ENCODE results near the gene ANGPTL8. TPM values are rescaled to one million over a fixed set of nuclear protein-coding genes. Genes with fewer than 3 reads are reported as not detected.
A peak's percentile ranks its signal among the peaks of the same experiment; 100 is the strongest.

Gene ANGPTL8
- total and polyA plus RNA-seq, 4 donors: 32.4 to 107 (median 67.6) TPM

DNA sequence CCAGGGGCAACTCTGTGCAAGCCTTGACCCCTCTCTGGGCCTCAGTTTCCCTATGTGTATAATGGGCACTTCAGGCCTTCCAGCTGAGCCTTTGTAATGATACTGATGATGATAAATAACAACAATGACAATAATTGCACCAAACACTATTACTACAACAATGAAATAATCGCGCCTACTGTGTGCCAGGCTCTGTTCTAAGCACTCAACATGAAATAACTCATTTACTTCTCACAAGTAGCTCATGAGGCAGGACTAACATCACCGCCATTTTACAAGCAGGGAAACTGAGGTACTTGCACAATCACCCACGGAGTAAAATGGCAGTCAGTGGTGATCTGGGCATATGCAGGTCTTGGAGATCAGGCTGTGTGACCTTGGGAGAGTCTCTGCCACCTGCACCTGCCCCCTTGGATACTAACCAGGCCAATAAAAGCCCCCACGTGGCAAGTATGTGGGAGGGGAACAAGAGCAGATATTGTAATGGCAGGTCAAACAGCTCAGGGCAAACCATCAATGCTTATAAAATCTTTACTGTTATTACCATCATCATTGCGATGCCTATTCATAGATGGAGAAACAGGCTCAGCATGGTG lies 540 bp upstream of the ANGPTL8 start:
- no peak for DNase-seq (ENCODE audit: low spot score)
- Histone ChIP-seq H3K36me3 (ENCODE audit: control insufficient read depth in 4 of 4, insufficient read depth in 3 of 4, low read depth in 1 of 4, low read length in 3 of 4) (peaks cover 0 to 6% (median 3%) of the 10 kb centered on the region in 4 donors), H3K27ac (ENCODE audit: low read depth in 1 of 2, low read length in 2 of 2) (peak overlapping the region; percentile 90 to 97), H3K9ac (ENCODE audit: low read depth in 1 of 2, low read length in 2 of 2) (no peak overlapping the region), H3K9me3 (ENCODE audit: control insufficient read depth in 4 of 4, low read length in 3 of 4) (no peaks in the 10 kb centered on the region), H3K27me3 (ENCODE audit: control insufficient read depth in 4 of 4, insufficient read depth in 4 of 4, low read length in 3 of 4) (no peaks in the 10 kb centered on the region), H3K4me1 (ENCODE audit: control insufficient read depth in 4 of 4, insufficient read depth in 4 of 4, low read length in 3 of 4) (peaks cover 12 to 66% (median 46%) of the 10 kb centered on the region in 4 donors), H3K4me3 (ENCODE audit: low read depth in 1 of 3, low read length in 3 of 3) (peak overlapping the region in 1 of 3 donors; percentile 9)
- 57% methylated on average over 6 of the region's 6 CpGs for WGBS
- no peak for TF ChIP-seq RXRA (IDR thresholded peaks at IDR 0.05)
- TF ChIP-seq YY1 (IDR thresholded peaks at IDR 0.05): no peak
- TF ChIP-seq, protein P1, sequence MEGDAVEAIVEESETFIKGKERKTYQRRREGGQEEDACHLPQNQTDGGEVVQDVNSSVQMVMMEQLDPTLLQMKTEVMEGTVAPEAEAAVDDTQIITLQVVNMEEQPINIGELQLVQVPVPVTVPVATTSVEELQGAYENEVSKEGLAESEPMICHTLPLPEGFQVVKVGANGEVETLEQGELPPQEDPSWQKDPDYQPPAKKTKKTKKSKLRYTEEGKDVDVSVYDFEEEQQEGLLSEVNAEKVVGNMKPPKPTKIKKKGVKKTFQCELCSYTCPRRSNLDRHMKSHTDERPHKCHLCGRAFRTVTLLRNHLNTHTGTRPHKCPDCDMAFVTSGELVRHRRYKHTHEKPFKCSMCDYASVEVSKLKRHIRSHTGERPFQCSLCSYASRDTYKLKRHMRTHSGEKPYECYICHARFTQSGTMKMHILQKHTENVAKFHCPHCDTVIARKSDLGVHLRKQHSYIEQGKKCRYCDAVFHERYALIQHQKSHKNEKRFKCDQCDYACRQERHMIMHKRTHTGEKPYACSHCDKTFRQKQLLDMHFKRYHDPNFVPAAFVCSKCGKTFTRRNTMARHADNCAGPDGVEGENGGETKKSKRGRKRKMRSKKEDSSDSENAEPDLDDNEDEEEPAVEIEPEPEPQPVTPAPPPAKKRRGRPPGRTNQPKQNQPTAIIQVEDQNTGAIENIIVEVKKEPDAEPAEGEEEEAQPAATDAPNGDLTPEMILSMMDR (IDR thresholded peaks at IDR 0.05; ENCODE audit: low read depth, low read length, missing input control): no peak
- TF ChIP-seq NR2F2 (IDR thresholded peaks at IDR 0.05): no peak
- no peak for TF ChIP-seq HNF4G (IDR thresholded peaks at IDR 0.05)
- TF ChIP-seq HNF4A (conservative IDR thresholded peaks at IDR 0.05): no peak
- TF ChIP-seq, protein P2, sequence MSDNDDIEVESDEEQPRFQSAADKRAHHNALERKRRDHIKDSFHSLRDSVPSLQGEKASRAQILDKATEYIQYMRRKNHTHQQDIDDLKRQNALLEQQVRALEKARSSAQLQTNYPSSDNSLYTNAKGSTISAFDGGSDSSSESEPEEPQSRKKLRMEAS (IDR thresholded peaks at IDR 0.05): no peak
- TF ChIP-seq, protein P3, sequence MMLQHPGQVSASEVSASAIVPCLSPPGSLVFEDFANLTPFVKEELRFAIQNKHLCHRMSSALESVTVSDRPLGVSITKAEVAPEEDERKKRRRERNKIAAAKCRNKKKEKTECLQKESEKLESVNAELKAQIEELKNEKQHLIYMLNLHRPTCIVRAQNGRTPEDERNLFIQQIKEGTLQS (IDR thresholded peaks at IDR 0.05): no peak
- TF ChIP-seq EGR1 (IDR thresholded peaks at IDR 0.05; ENCODE audit: low read depth in 2 of 2): no peak
- TF ChIP-seq, protein P4, sequence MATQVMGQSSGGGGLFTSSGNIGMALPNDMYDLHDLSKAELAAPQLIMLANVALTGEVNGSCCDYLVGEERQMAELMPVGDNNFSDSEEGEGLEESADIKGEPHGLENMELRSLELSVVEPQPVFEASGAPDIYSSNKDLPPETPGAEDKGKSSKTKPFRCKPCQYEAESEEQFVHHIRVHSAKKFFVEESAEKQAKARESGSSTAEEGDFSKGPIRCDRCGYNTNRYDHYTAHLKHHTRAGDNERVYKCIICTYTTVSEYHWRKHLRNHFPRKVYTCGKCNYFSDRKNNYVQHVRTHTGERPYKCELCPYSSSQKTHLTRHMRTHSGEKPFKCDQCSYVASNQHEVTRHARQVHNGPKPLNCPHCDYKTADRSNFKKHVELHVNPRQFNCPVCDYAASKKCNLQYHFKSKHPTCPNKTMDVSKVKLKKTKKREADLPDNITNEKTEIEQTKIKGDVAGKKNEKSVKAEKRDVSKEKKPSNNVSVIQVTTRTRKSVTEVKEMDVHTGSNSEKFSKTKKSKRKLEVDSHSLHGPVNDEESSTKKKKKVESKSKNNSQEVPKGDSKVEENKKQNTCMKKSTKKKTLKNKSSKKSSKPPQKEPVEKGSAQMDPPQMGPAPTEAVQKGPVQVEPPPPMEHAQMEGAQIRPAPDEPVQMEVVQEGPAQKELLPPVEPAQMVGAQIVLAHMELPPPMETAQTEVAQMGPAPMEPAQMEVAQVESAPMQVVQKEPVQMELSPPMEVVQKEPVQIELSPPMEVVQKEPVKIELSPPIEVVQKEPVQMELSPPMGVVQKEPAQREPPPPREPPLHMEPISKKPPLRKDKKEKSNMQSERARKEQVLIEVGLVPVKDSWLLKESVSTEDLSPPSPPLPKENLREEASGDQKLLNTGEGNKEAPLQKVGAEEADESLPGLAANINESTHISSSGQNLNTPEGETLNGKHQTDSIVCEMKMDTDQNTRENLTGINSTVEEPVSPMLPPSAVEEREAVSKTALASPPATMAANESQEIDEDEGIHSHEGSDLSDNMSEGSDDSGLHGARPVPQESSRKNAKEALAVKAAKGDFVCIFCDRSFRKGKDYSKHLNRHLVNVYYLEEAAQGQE (IDR thresholded peaks at IDR 0.05): no peak
- TF ChIP-seq RAD21 (IDR thresholded peaks at IDR 0.05): no peak

DNA sequence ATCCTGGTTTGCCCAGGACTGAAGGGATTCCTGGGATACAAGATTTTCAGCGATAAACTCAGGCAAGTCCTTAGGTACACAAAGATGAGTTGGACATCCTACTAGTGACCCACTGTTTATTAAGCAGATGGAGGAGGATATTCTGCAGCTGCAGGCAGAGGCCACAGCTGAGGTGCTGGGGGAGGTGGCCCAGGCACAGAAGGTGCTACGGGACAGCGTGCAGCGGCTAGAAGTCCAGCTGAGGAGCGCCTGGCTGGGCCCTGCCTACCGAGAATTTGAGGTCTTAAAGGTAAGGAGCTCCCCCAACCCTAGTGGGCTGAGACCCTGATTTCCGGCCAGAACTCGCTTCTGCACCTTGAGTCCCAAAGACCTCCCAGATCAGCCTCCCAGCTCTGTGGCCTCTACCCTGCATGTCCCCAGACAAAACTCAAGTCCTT lies 607 bp downstream of the ANGPTL8 start:
- H3K9ac ChIP-seq (ENCODE audit: low read depth in 1 of 2, low read length in 2 of 2): peak overlapping the region; percentile 67 to 85
- H3K4me3 ChIP-seq (ENCODE audit: low read depth in 1 of 3, low read length in 3 of 3): peak overlapping the region; percentile 63 to 85 (median 70)
- H3K27ac ChIP-seq (ENCODE audit: low read depth in 1 of 2, low read length in 2 of 2): peak overlapping the region; percentile 90 to 97
- 39% methylated on average over 8 of the region's 8 CpGs for WGBS
- DNase-seq (ENCODE audit: low spot score): no peak
- no peaks in the 10 kb centered on the region for H3K9me3 ChIP-seq (ENCODE audit: control insufficient read depth in 4 of 4, low read length in 3 of 4)
- no peaks in the 10 kb centered on the region for H3K27me3 ChIP-seq (ENCODE audit: control insufficient read depth in 4 of 4, insufficient read depth in 4 of 4, low read length in 3 of 4)
- peaks cover 0 to 6% (median 3%) of the 10 kb centered on the region in 4 donors for H3K36me3 ChIP-seq (ENCODE audit: control insufficient read depth in 4 of 4, insufficient read depth in 3 of 4, low read depth in 1 of 4, low read length in 3 of 4)
- peaks cover 12 to 66% (median 44%) of the 10 kb centered on the region in 4 donors for H3K4me1 ChIP-seq (ENCODE audit: control insufficient read depth in 4 of 4, insufficient read depth in 4 of 4, low read length in 3 of 4)
- TF ChIP-seq SP1 (IDR thresholded peaks at IDR 0.05): no peak
- TF ChIP-seq GABPA (IDR thresholded peaks at IDR 0.05 in 1 of 2, conservative IDR thresholded peaks at IDR 0.05 in 1 of 2): no peak
- TF ChIP-seq, protein P3 (IDR thresholded peaks at IDR 0.05): no peak
- no peak for TF ChIP-seq YY1 (IDR thresholded peaks at IDR 0.05)
- no peak for TF ChIP-seq EGR1 (IDR thresholded peaks at IDR 0.05; ENCODE audit: low read depth in 2 of 2)
- TF ChIP-seq JUND (IDR thresholded peaks at IDR 0.05): no peak
- TF ChIP-seq, protein P1 (IDR thresholded peaks at IDR 0.05; ENCODE audit: low read depth, low read length, missing input control): no peak
- TF ChIP-seq TAF1 (conservative IDR thresholded peaks at IDR 0.05): no peak
- TF ChIP-seq HNF4A (conservative IDR thresholded peaks at IDR 0.05): no peak
- TF ChIP-seq, protein P5, sequence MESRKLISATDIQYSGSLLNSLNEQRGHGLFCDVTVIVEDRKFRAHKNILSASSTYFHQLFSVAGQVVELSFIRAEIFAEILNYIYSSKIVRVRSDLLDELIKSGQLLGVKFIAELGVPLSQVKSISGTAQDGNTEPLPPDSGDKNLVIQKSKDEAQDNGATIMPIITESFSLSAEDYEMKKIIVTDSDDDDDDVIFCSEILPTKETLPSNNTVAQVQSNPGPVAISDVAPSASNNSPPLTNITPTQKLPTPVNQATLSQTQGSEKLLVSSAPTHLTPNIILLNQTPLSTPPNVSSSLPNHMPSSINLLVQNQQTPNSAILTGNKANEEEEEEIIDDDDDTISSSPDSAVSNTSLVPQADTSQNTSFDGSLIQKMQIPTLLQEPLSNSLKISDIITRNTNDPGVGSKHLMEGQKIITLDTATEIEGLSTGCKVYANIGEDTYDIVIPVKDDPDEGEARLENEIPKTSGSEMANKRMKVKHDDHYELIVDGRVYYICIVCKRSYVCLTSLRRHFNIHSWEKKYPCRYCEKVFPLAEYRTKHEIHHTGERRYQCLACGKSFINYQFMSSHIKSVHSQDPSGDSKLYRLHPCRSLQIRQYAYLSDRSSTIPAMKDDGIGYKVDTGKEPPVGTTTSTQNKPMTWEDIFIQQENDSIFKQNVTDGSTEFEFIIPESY (IDR thresholded peaks at IDR 0.05): no peak
- TF ChIP-seq RXRA (IDR thresholded peaks at IDR 0.05): no peak
- no peak for TF ChIP-seq FOXA1 (IDR thresholded peaks at IDR 0.05)
- no peak for TF ChIP-seq HNF4G (IDR thresholded peaks at IDR 0.05)
- TF ChIP-seq, protein P2 (IDR thresholded peaks at IDR 0.05): no peak
